Skin epidermis (tissue), 12 donors: ENCODE results near the gene KSR2.
"Not testable (repeated sequence)": the region's sequence is repeated elsewhere in the genome, so short reads cannot be mapped to it uniquely, and the experiment has no call there.

Experiments
- H3K27ac ChIP-seq, 21 experiments: fragments of 200-600 bp; sonication (generic) in 11 of 21; one replicate each; pipeline ENCODE4 v1.5.0; 2020; ENCODE audit warnings: mild to moderate bottlenecking in 3 of 21, inconsistent platforms in 2 of 21, moderate library complexity in 2 of 21
- H3K4me3 ChIP-seq, 7 experiments: fragments of 200-600 bp; sonication (generic) in 2 of 7; one replicate each; pipeline ENCODE4 v1.5.0; 2020; ENCODE audit warnings: inconsistent platforms in 2 of 7, mild to moderate bottlenecking in 2 of 7, moderate library complexity in 1 of 7

KSR2 gene

DNA sequence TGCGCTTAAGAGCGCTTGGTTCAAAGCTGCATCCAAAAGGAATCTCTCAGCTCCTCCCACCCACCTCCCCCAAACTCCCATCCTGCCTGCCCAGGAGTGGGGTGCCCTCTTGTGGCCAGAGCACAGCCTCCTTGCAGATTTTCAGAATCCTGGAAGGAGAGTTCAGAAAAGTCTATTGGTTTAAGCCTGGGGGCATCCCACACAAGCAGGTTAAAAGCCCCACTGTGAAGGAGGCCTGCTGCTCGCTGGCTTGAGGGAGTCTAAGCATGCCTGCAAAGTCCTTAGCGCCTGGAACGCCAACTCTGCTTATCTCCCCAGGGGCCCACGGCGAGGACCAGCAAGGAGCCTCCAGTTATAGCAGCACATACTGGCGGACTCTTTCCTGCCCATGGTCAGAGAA is 297.1 kb downstream of the KSR2 start:
- no peak overlapping the region for H3K4me3 ChIP-seq

DNA sequence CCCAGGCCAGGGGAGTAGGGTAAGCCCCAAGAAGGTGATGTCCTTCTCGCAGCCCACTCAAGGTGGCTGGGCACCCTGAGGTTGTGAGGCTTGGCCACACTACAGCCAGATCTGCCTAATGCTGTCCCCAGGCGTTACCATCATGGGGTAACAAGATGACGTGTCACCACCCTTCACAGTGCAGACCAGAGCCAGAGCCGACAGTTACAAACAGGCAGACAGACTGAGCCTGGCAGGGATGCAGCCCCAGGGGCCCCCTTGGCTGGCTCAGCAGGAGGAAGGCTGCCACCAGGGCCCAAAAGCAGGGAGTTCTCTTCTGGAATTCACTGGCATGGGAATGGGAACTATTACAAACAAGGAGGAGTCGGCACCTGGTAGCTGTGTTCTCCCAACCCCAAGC is 304.6 kb downstream of the KSR2 start:
- Histone ChIP-seq H3K4me3 (no peak overlapping the region), H3K27ac (no peak overlapping the region)

More for the DNA sequence above, 297.1 kb downstream of the KSR2 start:
- H3K27ac ChIP-seq, result no peak overlapping the region

DNA sequence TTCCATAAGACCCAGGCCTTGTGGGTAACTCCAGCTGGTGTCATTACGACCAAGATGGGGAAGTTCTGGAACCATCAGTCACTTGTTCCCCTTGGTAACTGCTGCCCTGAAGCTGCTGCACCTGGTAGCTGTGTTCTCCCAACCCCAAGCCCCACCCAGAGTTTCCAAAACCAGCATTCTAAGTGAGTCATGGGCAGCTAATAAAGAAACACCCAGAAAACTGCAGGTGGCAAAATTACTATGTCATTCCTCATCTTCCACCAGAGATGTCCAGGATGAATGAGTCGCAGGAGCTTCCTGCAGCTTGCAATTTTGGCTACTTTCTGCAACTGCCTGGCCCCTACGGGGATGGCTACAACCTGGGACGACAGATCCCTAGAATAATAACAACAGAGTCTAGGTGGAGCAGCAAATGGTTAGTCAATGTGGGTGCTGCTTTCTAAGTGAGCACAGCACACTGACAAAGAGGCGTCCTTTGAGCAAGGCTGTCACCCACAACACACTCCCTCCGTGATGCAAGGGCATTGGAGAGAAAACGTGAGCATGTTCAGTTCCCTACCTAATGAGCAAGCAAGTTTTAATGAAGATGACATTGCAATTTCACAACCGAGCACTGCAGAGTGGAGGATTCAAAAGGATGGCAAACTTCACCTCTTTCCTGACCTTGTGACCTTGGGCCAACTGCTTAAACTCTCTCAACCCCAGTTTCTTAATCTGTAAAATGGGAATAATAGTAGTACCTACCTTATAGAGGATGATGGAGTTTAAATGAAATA is 306.0 kb downstream of the KSR2 start:
- no peak overlapping the region for H3K27ac ChIP-seq
- H3K4me3 ChIP-seq, result no peak overlapping the region

DNA sequence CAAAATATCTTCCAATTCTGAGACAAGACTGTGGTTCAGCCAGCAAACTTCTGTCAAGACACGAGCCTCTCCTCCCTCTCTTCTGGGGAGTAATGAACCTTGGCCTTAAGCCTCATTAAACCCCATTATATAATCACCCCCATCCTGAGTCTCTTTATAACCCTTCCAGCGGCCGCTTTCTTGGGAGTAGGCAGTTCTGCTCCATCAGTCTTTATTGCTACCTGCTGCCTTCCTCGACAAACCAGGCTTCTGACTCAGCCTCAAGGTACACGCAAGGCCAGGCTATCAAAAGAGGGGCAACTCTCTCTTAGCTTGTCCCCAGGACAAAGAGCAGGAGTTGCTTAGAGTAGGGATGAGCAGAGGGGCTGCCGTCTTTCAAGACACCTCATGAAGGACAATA is 306.6 kb downstream of the KSR2 start:
- Histone ChIP-seq H3K27ac (no peak overlapping the region), H3K4me3 (no peak overlapping the region)

DNA sequence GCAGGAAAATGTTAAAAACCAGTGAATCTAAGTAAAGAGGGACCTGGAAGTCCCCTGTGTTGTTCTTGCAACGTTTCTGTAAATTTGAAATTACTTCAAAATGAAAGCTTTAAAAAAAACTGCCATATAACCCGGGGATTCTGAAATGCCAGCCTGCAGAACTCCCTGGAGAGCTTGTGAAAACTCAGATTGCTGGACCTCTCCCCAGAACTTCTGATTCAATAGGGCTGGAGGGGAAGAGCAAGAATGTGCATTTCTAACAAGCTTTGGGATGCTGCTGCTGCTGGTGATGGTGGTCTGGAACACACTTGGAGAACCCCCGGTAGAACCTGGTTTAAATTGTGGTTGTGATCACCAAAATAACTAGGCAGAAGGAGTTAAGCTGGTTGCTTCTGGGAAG is 307.3 kb downstream of the KSR2 start:
- H3K27ac ChIP-seq, result no peak overlapping the region

DNA sequence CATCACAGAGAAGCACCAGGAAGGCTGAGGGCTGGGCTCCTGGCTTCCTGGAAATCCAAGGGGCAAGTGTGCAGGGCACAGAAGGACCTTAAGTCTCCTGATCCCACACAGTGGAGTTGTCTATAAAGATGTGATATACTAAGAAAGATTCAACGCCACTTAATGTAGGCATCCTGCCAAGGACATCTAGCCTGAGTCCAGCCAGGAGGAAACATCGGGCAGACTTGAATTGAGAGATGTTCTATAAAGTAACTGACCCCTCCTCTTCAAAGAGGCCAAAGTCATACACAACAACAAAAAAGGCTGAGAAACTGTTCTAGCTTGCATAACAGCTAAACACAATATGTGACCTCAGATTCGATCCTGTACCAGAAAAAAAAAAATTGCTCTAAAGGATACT is 307.9 kb downstream of the KSR2 start:
- H3K4me3 ChIP-seq, result no peak overlapping the region
- H3K27ac ChIP-seq, result no peak overlapping the region

More for the DNA sequence above, 307.3 kb downstream of the KSR2 start:
- H3K4me3 ChIP-seq, result no peak overlapping the region

DNA sequence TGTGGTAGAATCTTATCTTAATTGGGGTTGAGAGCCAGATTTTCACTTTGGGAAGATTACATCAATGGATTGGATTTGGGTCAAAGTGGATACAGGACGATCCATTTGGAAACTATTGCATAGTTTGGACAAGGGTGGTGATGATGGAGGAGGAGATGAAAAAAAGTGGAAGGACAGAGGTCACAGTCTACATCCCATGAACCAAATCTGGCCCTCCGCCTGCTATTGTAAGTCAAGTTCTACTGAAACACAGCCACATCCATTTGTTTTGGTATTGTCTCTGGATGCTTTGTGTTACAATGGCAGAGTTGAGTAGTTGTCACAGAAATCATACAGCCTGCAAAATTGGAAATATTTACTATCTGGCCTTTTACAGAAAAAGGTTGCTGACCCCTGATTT is 310.6 kb downstream of the KSR2 start:
- Histone ChIP-seq H3K27ac (no peak overlapping the region), H3K4me3 (no peak overlapping the region)

DNA sequence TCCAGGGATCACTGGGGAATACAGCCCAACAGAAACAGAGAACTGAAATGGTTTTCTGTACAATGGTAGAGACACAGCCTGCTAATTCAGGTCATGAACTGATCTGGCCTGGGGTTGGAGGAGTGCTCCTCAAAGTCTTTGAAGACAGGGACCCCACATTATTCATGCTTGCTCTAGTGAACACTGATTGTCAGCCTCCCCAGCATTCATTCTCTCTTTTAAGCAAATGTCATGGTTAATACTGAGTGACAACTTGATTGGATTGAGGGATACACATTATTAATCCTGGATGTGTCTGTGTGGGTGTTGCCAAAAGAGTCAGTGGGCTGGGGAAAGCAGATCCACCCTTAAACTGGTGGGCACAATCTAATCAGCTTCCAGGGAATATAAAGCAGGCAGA is 319.0 kb downstream of the KSR2 start:
- H3K27ac ChIP-seq, result no peak overlapping the region
- H3K4me3 ChIP-seq, result no peak overlapping the region

DNA sequence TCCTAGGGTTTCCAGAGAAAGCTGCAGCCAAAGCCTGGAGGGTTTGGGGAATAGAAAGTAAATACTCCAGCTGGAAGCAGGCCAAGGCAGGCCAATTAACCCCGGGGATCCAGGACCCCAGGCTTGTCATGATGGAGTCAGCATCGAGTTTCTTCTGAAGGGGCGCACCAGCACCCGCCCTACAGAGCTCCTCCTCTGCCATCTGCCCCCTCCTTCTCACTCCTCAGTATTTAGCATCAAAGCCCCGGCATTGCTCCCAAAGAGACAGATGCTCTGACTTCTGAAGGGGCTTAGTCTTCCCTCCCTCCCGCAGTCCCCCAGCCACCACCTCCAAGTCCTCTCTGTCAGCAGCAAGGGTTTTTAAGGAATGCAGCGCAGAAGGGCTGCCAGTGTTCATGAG is 322.3 kb downstream of the KSR2 start:
- no peak overlapping the region for H3K27ac ChIP-seq
- H3K4me3 ChIP-seq, result no peak overlapping the region

DNA sequence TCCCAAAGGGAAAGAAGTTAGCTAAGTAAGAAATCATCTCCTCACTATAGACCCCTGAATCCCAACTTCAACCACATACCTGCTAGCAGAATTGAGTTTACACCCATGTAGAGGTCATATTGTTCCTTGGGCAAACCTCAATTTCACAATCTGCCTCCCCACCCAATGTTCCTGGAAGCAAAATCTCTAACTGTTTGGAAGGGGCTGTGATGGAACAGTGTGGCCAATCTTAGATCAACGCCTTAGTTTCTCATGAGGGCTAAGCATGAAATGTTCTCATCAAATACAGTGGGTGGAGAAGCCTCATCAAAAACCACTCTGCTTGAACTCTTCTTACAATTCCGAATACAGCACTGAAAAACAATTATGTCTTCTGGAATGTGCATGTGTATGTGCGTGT is 323.3 kb downstream of the KSR2 start:
- H3K27ac ChIP-seq, result no peak overlapping the region
- H3K4me3 ChIP-seq, result no peak overlapping the region

DNA sequence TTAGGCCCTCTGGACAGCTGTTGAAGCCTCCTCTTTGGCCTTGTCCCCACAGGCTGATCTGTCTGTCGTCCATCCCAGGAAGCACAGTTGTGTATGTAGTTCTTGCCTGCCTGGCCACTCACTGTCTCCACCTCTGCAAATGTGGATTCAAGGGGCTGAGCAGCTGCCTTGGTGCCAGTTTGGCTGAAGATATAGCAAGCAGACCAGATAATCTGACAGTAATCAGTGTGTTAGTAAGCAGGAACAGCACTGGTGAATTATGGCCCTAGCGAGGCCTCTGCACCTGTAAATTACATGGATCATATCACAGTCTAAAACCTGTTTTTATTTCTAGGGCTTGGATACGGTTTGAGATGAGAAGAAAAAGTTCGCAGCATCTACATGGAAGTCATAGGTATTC is 324.8 kb downstream of the KSR2 start:
- Histone ChIP-seq H3K27ac (no peak overlapping the region), H3K4me3 (no peak overlapping the region)

DNA sequence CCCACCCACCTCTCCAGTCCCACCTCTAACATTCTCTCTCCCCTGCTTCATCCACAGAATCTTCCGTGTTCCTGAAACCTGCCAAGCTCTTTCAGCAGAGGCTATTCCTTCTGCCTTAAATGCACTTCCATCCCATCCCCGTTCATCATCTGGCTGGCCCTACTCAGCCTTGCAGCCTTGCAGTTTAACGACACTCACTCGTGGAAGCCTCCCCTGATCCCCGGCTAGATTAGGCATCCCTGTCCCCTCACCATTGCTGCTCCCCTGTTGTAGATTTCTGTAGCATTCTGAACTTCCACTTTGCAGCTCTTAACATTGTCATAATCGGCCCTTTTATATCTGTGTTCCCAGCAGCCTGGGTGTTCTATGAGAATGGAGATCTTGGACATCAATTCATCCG is 326.9 kb downstream of the KSR2 start:
- Histone ChIP-seq H3K27ac (no peak overlapping the region), H3K4me3 (no peak overlapping the region)

DNA sequence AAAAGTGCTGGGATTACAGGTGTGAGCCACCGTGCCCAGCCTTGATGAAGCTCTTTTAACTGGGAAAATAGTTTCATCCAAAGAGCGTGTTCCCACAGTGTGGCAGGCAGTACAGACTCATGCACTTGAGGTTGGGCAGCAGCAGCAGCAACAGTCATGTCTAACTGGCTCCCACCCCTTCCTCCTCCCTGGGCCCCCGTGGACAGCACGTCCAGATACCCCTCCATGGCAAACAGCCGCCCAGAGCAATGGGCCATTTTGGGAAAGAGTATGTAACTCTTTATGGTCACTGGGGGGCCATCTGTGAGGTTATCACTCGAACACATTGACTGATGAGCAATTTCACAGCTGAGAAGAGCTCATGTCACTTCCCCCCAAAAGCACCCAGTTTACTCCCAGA is 328.3 kb downstream of the KSR2 start:
- Histone ChIP-seq H3K27ac (no peak overlapping the region), H3K4me3 (no peak overlapping the region)

DNA sequence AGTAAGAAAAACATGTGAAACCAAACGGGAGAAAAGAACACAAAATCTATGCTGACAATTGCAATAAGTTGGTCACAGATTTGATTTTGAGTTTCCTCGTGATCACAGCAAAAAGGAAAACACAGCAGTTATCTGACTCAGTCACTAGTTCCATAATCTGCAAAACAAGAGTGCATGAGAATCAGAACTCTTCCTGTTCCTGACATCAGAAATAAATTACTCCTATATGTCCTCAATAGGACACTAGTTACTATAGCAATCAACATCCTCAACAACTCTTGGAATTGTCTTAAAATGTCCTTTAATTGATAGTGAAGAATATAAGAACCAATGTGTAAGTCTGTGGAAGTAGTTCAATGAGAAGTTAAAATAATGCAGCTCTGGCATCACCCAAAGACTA is 339.3 kb downstream of the KSR2 start:
- Histone ChIP-seq H3K27ac (no peak overlapping the region), H3K4me3 (no peak overlapping the region)

DNA sequence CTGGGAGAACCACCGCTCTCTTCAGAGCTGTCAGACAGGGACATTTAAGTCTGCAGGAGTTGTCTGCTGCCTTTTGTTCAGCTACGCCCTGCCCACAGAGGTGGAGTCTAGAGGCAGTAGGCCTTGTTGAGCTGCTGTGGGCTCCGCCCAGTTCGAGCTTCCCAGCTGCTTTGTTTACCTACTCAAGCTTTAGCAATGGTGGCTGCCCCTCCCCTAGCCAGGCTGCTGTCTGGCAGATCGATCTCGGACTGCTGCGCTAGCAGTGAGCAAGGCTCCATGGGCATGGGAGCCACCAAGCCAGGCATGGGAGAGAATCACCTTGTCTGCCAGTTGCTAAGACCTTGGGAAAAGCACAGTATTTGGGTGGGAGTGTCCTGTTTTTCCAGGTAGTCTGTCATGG is 340.1 kb downstream of the KSR2 start:
- H3K27ac ChIP-seq, H3K4me3 ChIP-seq: not testable (repeated sequence)

DNA sequence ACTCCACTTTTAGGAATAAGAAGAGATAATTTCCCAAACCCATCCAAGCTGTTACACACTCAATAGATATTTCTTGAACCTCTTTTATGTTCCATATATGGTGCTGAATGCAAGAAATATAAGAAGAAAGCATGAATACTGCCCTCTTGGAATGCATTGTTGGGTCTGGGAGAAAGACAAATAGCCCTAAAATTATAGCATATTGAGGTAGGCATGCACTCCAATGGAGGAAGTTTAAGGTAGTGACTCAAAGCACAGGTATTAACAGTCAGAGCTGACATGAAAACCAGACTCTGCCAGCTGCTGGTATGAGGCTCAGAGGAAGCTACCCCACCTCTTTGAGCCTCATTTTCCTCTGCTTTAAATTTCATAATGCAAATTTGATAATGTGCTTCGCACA is 346.0 kb downstream of the KSR2 start:
- Histone ChIP-seq H3K4me3 (no peak overlapping the region), H3K27ac (no peak overlapping the region)

DNA sequence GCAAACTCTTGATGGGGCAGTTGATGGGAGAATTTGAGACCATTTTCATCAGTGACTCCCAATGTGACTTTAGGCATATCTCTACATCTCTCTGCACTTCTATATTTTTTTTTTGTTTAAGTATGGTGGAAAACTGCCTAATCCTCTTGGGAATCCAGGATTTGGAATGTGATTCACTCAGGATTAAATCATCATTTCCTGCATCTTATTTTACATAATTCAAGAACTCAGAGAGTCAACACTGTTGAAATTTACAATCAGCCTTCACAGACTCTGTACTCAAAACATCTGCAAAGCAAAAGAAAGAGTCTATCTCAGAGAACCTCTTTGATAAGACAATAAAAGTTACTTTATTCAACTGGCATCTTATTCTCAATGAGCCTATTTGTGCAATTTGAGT is 346.7 kb downstream of the KSR2 start:
- Histone ChIP-seq H3K27ac (no peak overlapping the region), H3K4me3 (no peak overlapping the region)

DNA sequence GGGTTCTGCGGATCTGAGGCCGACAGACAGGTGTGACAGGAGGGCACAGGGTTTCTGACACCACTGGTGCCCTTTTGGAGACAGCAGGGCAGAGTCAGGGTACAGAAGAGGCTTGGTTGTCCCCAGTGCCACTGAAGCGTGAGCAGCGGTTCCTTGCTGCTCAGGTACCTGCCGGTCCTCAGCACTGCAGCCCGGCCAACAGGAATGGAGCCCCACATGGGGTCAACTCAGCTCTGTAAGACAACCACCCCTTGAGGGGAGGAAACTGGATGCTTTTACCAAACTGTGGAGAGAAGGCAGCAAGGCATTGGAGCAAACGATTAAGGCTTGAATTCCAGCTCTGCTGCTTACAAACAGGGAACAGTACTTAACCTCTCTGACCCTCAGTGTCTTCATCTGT is 361.0 kb downstream of the KSR2 start:
- H3K27ac ChIP-seq, result no peak overlapping the region

DNA sequence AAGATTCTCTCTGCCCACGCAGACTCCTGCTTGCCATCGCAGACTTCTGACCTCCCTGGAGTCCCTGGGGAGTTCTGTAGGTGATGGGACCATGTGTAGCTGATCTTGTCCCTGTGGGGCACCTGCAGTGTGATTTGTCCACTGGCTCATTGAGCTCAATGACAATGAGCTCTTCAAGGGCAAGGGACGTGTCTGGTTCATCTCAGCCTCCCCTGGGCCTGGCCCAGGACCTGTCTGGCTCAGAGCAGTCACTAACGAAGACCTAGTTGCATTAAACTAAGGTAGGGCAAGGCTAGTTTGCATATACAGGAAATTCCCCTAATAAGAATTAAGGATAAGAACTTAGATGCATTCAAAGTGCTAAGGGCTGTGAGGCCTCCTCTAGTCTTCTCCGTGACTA is 361.8 kb downstream of the KSR2 start:
- Histone ChIP-seq H3K27ac (no peak overlapping the region), H3K4me3 (no peak overlapping the region)

More for the DNA sequence above, 361.0 kb downstream of the KSR2 start:
- no peak overlapping the region for H3K4me3 ChIP-seq

DNA sequence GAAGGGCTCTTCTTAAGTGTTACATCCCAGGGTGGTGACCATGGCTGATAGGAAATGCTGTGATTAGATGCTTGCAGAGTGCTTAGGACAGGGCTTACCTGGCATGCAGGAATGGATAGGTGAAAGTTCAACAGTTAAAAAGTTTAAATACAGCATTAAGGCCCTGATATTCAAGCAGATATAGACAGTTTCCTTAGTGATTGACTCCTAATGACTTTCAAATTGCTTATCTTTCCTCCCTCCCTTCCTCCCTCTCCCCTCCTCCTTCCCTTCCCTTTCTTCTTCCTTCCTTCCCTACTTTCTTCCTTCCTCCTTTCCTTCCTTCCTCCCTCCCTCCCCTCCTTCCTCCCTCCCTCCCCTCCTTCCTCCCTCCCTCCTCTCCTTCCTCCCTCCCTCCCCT is 362.8 kb downstream of the KSR2 start:
- Histone ChIP-seq H3K27ac (no peak overlapping the region), H3K4me3 (no peak overlapping the region)

DNA sequence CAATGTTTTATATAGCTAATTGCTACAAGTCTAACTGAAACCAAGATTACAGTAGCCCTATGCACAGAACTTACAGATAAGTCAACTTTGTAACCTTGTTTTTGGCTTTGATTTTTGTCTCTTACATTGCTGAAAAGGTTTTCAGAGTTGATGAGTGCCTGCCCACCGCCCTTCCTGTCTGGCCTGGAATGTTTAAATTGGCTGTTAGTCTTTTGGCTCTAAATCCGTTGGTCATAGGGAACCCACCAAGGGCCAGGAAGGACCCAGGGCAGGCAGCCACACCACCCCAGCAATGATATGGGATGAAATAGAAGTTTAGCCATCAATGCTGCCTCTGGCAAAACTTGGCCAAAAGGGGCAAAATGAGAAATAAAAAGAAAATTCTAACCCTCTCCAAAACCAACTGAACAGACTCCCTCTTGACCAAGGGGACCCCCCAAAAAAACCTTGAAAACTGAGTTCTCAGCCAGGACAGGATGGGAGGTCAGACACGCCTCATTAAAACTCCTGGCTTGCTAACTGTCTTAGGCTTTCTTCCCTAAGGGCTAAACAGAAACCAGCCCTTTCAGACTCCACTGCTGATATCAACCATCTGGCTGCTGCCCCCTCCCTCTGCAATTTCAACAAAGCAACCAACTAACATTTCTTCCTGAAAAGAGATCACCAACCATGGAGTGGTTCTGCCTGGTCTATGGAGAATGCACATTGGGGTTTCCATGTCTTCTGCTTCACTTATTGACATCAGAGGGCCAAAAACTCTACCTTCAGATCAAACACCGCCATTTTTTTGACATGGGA is 365.3 kb downstream of the KSR2 start:
- H3K4me3 ChIP-seq, result no peak overlapping the region
- H3K27ac ChIP-seq, result no peak overlapping the region
